GM10266 (cell line): ENCODE data around the gene RECQL.

Experiments
- DNase-seq: peaks from one replicate; pipeline ENCODE4 v3.0.0; 2012; ENCODE audit errors: extremely low spot score
- TF ChIP-seq, protein P1 (sequence below): IDR thresholded peaks from 2 replicates; pipeline ENCODE4 v1.5.1; 2012; ENCODE audit warnings: mild to moderate bottlenecking, low read depth; ENCODE audit not compliant: control insufficient read depth, insufficient read depth; ENCODE audit errors: missing control alignments

The RECQL gene

GRCh38 chr12:21502872-21503271 lies 1.4 kb upstream of the RECQL start:
- no peak for DNase-seq
- TF ChIP-seq, protein P1, sequence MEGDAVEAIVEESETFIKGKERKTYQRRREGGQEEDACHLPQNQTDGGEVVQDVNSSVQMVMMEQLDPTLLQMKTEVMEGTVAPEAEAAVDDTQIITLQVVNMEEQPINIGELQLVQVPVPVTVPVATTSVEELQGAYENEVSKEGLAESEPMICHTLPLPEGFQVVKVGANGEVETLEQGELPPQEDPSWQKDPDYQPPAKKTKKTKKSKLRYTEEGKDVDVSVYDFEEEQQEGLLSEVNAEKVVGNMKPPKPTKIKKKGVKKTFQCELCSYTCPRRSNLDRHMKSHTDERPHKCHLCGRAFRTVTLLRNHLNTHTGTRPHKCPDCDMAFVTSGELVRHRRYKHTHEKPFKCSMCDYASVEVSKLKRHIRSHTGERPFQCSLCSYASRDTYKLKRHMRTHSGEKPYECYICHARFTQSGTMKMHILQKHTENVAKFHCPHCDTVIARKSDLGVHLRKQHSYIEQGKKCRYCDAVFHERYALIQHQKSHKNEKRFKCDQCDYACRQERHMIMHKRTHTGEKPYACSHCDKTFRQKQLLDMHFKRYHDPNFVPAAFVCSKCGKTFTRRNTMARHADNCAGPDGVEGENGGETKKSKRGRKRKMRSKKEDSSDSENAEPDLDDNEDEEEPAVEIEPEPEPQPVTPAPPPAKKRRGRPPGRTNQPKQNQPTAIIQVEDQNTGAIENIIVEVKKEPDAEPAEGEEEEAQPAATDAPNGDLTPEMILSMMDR = no peak

DNA sequence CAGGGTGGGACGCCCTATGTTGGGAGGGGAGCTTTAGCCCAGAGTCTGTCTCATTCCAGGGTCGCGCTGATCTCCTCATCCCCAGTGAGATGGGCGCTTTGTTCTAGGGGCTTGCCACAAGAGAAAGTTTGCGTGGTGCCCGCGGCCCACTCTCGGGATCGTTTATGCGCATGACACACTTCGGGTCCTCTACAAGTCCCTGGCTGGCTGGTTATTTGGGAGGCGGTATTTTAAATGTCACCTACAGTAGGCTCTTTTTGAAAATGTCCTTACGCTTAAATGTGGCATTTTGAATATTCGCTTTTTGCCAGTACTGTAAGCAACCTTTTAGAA lies 695 bp upstream of the RECQL start:
- DNase-seq = no peak
- TF ChIP-seq, protein P1 = no peak

DNA sequence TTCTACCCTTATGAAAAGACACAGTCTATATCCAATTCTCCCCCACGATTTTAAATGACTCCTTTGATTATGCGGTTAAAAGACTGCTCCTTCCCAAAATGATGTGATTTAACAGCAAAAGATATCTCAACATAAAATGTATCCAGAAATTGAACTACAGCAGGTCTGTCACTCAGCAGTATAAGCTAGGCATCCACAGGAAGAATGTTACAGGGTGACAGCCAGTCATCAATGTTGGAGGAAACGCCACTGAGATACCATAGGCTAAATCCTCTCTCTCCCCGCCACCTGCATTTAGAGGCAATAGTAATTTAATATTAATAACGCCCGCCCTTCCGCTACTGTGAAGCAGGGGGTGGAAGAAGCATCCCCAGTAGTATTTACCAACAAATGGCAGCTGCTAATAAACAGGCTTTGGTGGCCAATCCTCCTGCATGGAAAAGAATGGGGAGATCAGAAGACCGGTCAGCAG lies 613 bp downstream of the RECQL start:
- TF ChIP-seq, protein P1 = no peak
- no peak for DNase-seq

GRCh38 chr12:21499765-21500164 lies 1.7 kb downstream of the RECQL start:
- TF ChIP-seq, protein P1 = no peak
- no peak for DNase-seq

DNA sequence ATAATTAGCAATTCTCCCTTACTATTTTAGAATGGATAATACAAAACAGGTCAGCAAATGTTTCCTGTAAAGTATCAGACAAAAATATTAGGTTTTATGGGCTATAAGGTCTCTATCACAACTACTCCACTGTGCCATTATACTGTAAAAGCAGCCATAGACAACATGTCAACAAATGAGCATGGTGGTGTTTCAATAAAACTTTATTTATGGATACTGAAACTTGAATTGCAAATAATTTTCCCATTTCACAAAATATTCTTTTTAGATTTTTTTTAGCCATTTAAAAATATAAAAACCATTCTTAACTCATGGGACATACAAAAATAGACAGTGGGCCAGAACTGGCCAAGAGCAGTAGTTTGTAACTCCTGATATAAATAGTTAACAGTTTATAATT lies 15.4 kb downstream of the RECQL start:
- DNase-seq = no peak
- TF ChIP-seq, protein P1 = no peak

DNA sequence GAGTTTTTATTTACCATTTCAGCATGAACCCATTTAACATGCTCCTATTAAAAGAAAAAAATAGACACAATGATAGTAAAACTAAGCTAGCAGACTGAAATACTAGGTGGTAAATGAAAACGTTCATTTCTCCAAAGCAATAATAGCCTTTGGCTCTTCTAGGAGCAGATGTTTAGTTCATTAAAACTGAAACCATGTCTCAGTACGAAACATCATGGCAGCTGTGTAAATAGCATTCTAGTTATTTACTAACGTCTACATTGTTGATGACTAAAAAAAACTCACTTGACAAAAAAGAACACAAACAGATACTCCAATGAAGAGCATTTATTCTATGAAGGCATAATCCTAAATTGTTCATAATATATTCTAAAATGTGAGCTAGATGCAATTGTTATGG lies 17.9 kb downstream of the RECQL start:
- TF ChIP-seq, protein P1 = no peak
- DNase-seq = no peak

GRCh38 chr12:21478756-21479455 lies 22.5 kb downstream of the RECQL start:
- TF ChIP-seq, protein P1 = no peak
- DNase-seq = no peak
